ENCODE measurements around the gene NCK2.

The NCK2 gene

DNA sequence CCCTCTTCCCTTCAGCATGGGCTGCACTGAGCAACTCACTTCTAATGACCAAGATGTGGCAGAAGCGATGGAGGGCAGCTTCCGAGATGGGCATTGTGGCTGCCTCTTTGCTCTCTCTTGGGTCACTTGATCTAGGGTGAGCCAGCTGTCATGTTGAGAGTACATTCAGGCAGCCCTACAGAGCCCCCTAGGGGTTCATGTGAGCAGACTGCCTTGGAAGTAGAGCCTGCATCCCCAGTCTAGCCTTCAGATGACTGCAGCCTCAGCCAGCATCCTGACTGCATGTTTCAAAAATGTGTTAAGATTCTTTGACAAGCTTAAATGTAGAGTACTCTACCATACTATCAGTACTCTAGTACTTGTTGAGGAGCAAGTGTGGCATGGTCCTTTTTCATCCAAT lies 143.9 kb downstream of the NCK2 start:
- Histone ChIP-seq H3K14ac (ENCODE audit: low read length) (no peak overlapping the region), H2BK120ac (ENCODE audit: low read depth, low read length) (no peak overlapping the region), H2AK5ac (ENCODE audit: low read depth, low read length) (no peak overlapping the region), H3K4me3 (ENCODE audit: low read length in 2 of 2) (no peak overlapping the region), H3K18ac (ENCODE audit: low read length) (no peak overlapping the region), H4K91ac (ENCODE audit: low read depth, low read length, poor library complexity) (no peak overlapping the region), H3K23ac (ENCODE audit: low read depth, low read length, poor library complexity) (no peak overlapping the region), H2BK15ac (ENCODE audit: low read length) (no peak overlapping the region), H3K9ac (ENCODE audit: low read depth, low read length, poor library complexity) (no peak overlapping the region), H3K27me3 (ENCODE audit: control insufficient read depth in 3 of 3, insufficient read depth in 3 of 3, low read depth in 1 of 3, low read length in 3 of 3) (no peaks in the 10 kb centered on the region), H3K4me2 (ENCODE audit: insufficient read depth, low read length, poor library complexity, severe bottlenecking) (no peak overlapping the region), H3K4me1 (ENCODE audit: control insufficient read depth in 2 of 2, insufficient read depth in 1 of 2, low read depth in 1 of 2, low read length in 2 of 2) (peaks cover 10 to 22% of the 10 kb centered on the region in 2 donors), H3K4ac (ENCODE audit: low read length) (no peak overlapping the region), H3K9me3 (replicated peaks in 1 of 2; ENCODE audit: control insufficient read depth in 2 of 2, insufficient read depth in 1 of 2, low read depth in 1 of 2, low read length in 2 of 2) (peaks cover 4 to 43% of the 10 kb centered on the region in 2 donors), H2BK12ac (ENCODE audit: low read length) (no peak overlapping the region), H3K36me3 (replicated peaks in 1 of 2; ENCODE audit: control insufficient read depth in 2 of 2, insufficient read depth in 2 of 2, low read length in 2 of 2) (peaks cover 6 to 36% of the 10 kb centered on the region in 2 donors), H3K79me1 (ENCODE audit: low read depth, low read length) (peaks cover 3% of the 10 kb centered on the region), H2BK5ac (ENCODE audit: low read length) (no peak overlapping the region), H4K8ac (ENCODE audit: low read depth, low read length) (no peak overlapping the region), H3K27ac (replicated peaks; ENCODE audit: low read length) (no peak overlapping the region), H2AFZ (ENCODE audit: low read length) (no peak overlapping the region)
- DNase-seq (ENCODE audit: low spot score), result no peak
- WGBS, 2 donors (ENCODE audit: extremely low coverage in 2 of 2, insufficient read length in 2 of 2, insufficient replicate concordance in 1 of 2), result no CpG with 5 or more reads among the region's 2 CpGs

DNA sequence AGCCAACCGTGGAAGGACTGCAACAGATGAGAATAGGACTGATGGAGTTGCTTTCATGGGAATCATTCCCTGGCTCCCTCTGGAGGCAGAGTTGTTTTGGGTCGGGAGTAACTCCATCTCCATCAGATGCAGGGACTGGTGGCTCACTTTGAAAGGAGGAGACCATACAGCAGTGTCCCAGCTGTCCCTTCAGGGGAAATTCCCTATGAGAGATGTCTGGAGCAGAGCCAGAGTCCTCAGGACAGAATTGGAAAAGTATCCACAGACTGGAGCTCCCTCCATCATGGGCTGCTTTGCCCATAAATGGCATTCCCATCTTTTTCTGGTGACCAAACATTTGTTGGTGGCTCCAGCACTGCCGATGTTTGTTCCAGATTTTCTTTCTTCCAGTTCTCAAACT lies 144.3 kb downstream of the NCK2 start:
- DNase-seq (ENCODE audit: low spot score), result no peak
- no peak overlapping the region for H3K4ac ChIP-seq (ENCODE audit: low read length)
- H3K4me2 ChIP-seq (ENCODE audit: insufficient read depth, low read length, poor library complexity, severe bottlenecking), result no peak overlapping the region
- H2BK15ac ChIP-seq (ENCODE audit: low read length), result no peak overlapping the region
- H3K36me3 ChIP-seq (replicated peaks in 1 of 2; ENCODE audit: control insufficient read depth in 2 of 2, insufficient read depth in 2 of 2, low read length in 2 of 2), result peaks cover 6 to 36% of the 10 kb centered on the region in 2 donors
- no peak overlapping the region for H4K91ac ChIP-seq (ENCODE audit: low read depth, low read length, poor library complexity)
- peaks cover 7 to 19% of the 10 kb centered on the region in 2 donors for H3K4me1 ChIP-seq (ENCODE audit: control insufficient read depth in 2 of 2, insufficient read depth in 1 of 2, low read depth in 1 of 2, low read length in 2 of 2)
- WGBS, 2 donors (ENCODE audit: extremely low coverage in 2 of 2, insufficient read length in 2 of 2, insufficient replicate concordance in 1 of 2), result no CpG with 5 or more reads among the region's 3 CpGs
- no peak overlapping the region for H4K8ac ChIP-seq (ENCODE audit: low read depth, low read length)
- no peak overlapping the region for H3K18ac ChIP-seq (ENCODE audit: low read length)
- no peak overlapping the region for H3K27ac ChIP-seq (replicated peaks; ENCODE audit: low read length)
- H2BK5ac ChIP-seq (ENCODE audit: low read length), result no peak overlapping the region
- peaks cover 3% of the 10 kb centered on the region for H3K79me1 ChIP-seq (ENCODE audit: low read depth, low read length)
- H2BK120ac ChIP-seq (ENCODE audit: low read depth, low read length), result no peak overlapping the region
- no peak overlapping the region for H3K4me3 ChIP-seq (ENCODE audit: low read length in 2 of 2)
- H2AK5ac ChIP-seq (ENCODE audit: low read depth, low read length), result no peak overlapping the region
- H2BK12ac ChIP-seq (ENCODE audit: low read length), result no peak overlapping the region
- H3K23ac ChIP-seq (ENCODE audit: low read depth, low read length, poor library complexity), result no peak overlapping the region
- no peak overlapping the region for H2AFZ ChIP-seq (ENCODE audit: low read length)
- H3K27me3 ChIP-seq (ENCODE audit: control insufficient read depth in 3 of 3, insufficient read depth in 3 of 3, low read depth in 1 of 3, low read length in 3 of 3), result no peaks in the 10 kb centered on the region
- peaks cover 4 to 41% of the 10 kb centered on the region in 2 donors for H3K9me3 ChIP-seq (replicated peaks in 1 of 2; ENCODE audit: control insufficient read depth in 2 of 2, insufficient read depth in 1 of 2, low read depth in 1 of 2, low read length in 2 of 2)
- no peak overlapping the region for H3K14ac ChIP-seq (ENCODE audit: low read length)
- H3K9ac ChIP-seq (ENCODE audit: low read depth, low read length, poor library complexity), result no peak overlapping the region

DNA sequence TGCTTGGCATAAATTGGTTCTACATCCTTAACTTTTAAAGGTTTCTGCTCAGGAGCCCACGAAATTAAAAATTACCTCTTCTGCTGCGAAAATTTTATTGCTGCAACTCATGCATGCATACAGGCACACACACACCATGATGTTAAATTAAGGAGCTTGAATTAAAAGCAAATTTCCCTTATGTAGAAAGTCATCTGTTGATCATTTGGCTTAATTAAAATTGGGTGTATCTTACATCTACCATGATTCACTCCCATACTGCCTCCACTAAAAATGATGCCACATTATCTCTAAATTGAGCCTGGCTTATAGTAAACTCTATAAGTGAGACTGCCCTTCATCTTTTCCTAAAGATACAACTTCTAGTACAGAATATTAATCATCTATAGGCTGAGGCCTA lies 145.4 kb downstream of the NCK2 start:
- Histone ChIP-seq H3K27ac (replicated peaks; ENCODE audit: low read length) (no peak overlapping the region), H2AK5ac (ENCODE audit: low read depth, low read length) (no peak overlapping the region), H3K27me3 (ENCODE audit: control insufficient read depth in 3 of 3, insufficient read depth in 3 of 3, low read depth in 1 of 3, low read length in 3 of 3) (no peaks in the 10 kb centered on the region), H3K36me3 (replicated peaks in 1 of 2; ENCODE audit: control insufficient read depth in 2 of 2, insufficient read depth in 2 of 2, low read length in 2 of 2) (peaks cover 11 to 37% of the 10 kb centered on the region in 2 donors), H3K18ac (ENCODE audit: low read length) (no peak overlapping the region), H3K79me1 (ENCODE audit: low read depth, low read length) (peaks cover 3% of the 10 kb centered on the region), H2AFZ (ENCODE audit: low read length) (no peak overlapping the region), H4K91ac (ENCODE audit: low read depth, low read length, poor library complexity) (no peak overlapping the region), H2BK12ac (ENCODE audit: low read length) (no peak overlapping the region), H4K8ac (ENCODE audit: low read depth, low read length) (no peak overlapping the region), H3K4me3 (ENCODE audit: low read length in 2 of 2) (no peak overlapping the region), H3K14ac (ENCODE audit: low read length) (no peak overlapping the region), H2BK120ac (ENCODE audit: low read depth, low read length) (no peak overlapping the region), H3K9ac (ENCODE audit: low read depth, low read length, poor library complexity) (no peak overlapping the region), H3K4me1 (ENCODE audit: control insufficient read depth in 2 of 2, insufficient read depth in 1 of 2, low read depth in 1 of 2, low read length in 2 of 2) (peaks cover 7 to 19% of the 10 kb centered on the region in 2 donors), H3K9me3 (replicated peaks in 1 of 2; ENCODE audit: control insufficient read depth in 2 of 2, insufficient read depth in 1 of 2, low read depth in 1 of 2, low read length in 2 of 2) (peaks cover 4 to 30% of the 10 kb centered on the region in 2 donors), H2BK15ac (ENCODE audit: low read length) (no peak overlapping the region), H3K4me2 (ENCODE audit: insufficient read depth, low read length, poor library complexity, severe bottlenecking) (no peak overlapping the region), H3K4ac (ENCODE audit: low read length) (no peak overlapping the region), H2BK5ac (ENCODE audit: low read length) (no peak overlapping the region), H3K23ac (ENCODE audit: low read depth, low read length, poor library complexity) (no peak overlapping the region)
- no peak for DNase-seq (ENCODE audit: low spot score)
- no CpG with 5 or more reads among the region's 2 CpGs for WGBS, 2 donors (ENCODE audit: extremely low coverage in 2 of 2, insufficient read length in 2 of 2, insufficient replicate concordance in 1 of 2)

- no peak overlapping the region for H2BK120ac ChIP-seq (ENCODE audit: low read depth, low read length)
- peaks cover 3% of the 10 kb centered on the region for H3K79me1 ChIP-seq (ENCODE audit: low read depth, low read length)
- H3K23ac ChIP-seq (ENCODE audit: low read depth, low read length, poor library complexity), result no peak overlapping the region
- peak; percentile 8 for DNase-seq (ENCODE audit: low spot score)
- H3K27ac ChIP-seq (replicated peaks; ENCODE audit: low read length), result peak overlapping the region; percentile 20
- no peak overlapping the region for H3K4me2 ChIP-seq (ENCODE audit: insufficient read depth, low read length, poor library complexity, severe bottlenecking)
- H2BK12ac ChIP-seq (ENCODE audit: low read length), result no peak overlapping the region
- H3K4me3 ChIP-seq (ENCODE audit: low read length in 2 of 2), result no peak overlapping the region
- H4K91ac ChIP-seq (ENCODE audit: low read depth, low read length, poor library complexity), result no peak overlapping the region
- H2BK15ac ChIP-seq (ENCODE audit: low read length), result no peak overlapping the region
- peaks cover 6 to 30% of the 10 kb centered on the region in 2 donors for H3K9me3 ChIP-seq (replicated peaks in 1 of 2; ENCODE audit: control insufficient read depth in 2 of 2, insufficient read depth in 1 of 2, low read depth in 1 of 2, low read length in 2 of 2)
- H3K4ac ChIP-seq (ENCODE audit: low read length), result no peak overlapping the region
- peak overlapping the region; percentile 38 for H3K18ac ChIP-seq (ENCODE audit: low read length)
- WGBS, 2 donors (ENCODE audit: extremely low coverage in 2 of 2, insufficient read length in 2 of 2, insufficient replicate concordance in 1 of 2), result 100% methylated on average over 4 of the region's 10 CpGs; no CpG with 5 or more reads in 1 of the 2 donors
- no peak overlapping the region for H3K14ac ChIP-seq (ENCODE audit: low read length)
- H2AFZ ChIP-seq (ENCODE audit: low read length), result no peak overlapping the region
- peaks cover 15 to 44% of the 10 kb centered on the region in 2 donors for H3K36me3 ChIP-seq (replicated peaks in 1 of 2; ENCODE audit: control insufficient read depth in 2 of 2, insufficient read depth in 2 of 2, low read length in 2 of 2)
- no peak overlapping the region for H3K9ac ChIP-seq (ENCODE audit: low read depth, low read length, poor library complexity)
- no peak overlapping the region for H2AK5ac ChIP-seq (ENCODE audit: low read depth, low read length)
- H4K8ac ChIP-seq (ENCODE audit: low read depth, low read length), result no peak overlapping the region
- H2BK5ac ChIP-seq (ENCODE audit: low read length), result no peak overlapping the region
- H3K27me3 ChIP-seq (ENCODE audit: control insufficient read depth in 3 of 3, insufficient read depth in 3 of 3, low read depth in 1 of 3, low read length in 3 of 3), result no peaks in the 10 kb centered on the region
- peaks cover 7 to 19% of the 10 kb centered on the region in 2 donors for H3K4me1 ChIP-seq (ENCODE audit: control insufficient read depth in 2 of 2, insufficient read depth in 1 of 2, low read depth in 1 of 2, low read length in 2 of 2)
Observed at GRCh38 chr2:105890856-105891255, 146.1 kb downstream of the NCK2 start.
